GM23248 (cell line): Measurements from ENCODE around the gene NF1.

ENCODE experiments used
- EZH2 ChIP-seq: fragments of 200-600 bp; sonication (generic); IDR thresholded peaks from 2 replicates; pipeline ENCODE4 v1.6.1; 2018; ENCODE audit warnings: antibody characterized with exemption, mild to moderate bottlenecking; ENCODE audit not compliant: insufficient read depth, poor library complexity, severe bottlenecking
- EZH2phosphoT487 ChIP-seq: fragments of 200-600 bp; sonication (generic); IDR thresholded peaks from 2 replicates; pipeline ENCODE4 v1.6.1; 2018; ENCODE audit warnings: antibody characterized with exemption, moderate library complexity, mild to moderate bottlenecking, low read depth; ENCODE audit not compliant: insufficient read depth

DNA sequence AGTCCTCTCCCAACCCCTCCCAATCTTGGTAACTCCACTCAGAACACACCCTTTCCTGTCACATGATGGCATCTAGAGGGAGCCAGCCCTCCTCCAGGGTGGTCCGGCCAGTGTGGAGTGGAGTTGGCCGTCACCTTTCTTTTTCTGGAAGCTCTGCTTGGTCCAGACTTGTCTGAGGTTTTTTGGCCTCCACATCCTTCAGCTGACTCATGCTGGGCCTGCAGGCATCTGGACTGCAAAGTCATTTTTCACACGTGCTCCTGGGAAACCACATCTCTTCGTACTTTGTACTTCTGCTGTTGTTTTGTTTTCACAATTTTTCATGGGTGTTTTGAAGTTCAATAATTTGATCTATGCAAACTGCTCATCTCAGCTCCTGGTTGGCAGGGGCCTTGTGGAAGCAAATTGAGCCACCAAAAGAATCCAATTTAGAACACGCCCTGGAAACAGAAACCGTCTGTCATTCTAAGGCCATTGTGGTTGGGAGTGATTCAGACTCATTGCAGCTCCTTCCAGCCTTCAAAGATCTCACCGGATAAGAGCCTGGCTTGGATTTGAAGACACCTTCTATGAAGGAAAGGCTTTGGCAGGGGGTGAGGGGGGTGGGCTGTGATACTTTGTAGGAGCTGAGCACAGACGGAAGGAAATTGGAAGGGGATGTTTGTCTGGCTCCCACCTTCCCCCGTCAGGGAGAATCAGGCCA is 42.4 kb upstream of the NF1 start:
- TF ChIP-seq EZH2phosphoT487 (peak; percentile 94; the same call in 1 of the 2 replicates), EZH2 (no peak)
